ENCODE data around the gene CNDP2.

The CNDP2 gene

GRCh38 chr18:74517236-74517630 lies 21.1 kb downstream of the CNDP2 start:
- H3K27ac ChIP-seq = no peak overlapping the region
- TF ChIP-seq ZFX (IDR thresholded peaks at IDR 0.05; ENCODE audit: borderline replicate concordance) = no peak

DNA sequence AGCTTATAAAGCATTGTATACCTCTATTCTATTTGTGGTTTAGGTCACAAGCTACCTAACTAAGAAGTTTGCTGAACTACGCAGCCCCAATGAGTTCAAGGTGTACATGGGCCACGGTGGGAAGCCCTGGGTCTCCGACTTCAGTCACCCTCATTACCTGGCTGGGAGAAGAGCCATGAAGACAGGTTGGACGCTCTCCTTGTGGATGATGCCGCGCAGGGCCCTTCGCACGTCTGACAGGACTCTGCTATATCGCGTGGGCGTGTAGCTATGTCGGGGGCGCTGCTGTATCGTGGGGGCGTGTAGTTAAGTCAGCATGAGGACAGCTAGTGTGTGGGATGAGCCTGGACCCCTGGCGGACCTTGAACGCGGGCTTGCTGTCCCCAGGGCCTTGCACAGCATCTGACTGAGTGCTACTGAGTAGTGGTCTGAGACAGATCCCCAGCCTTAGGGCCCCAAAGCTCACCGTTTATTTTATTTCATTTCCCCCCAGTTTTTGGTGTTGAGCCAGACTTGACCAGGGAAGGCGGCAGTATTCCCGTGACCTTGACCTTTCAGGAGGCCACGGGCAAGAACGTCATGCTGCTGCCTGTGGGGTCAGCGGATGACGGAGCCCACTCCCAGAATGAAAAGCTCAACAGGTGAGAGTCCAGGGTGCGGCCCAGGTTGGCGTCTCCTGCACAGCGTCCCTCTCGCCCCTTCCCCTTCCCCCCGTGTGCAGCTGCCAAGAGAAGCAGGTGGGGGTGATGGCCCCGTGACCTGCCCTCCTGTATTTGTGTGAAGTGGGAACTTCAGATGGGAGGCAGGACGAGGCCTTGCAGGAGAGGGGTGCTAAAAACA lies 22.5 kb downstream of the CNDP2 start:
- TF ChIP-seq ZFX (IDR thresholded peaks at IDR 0.05; ENCODE audit: borderline replicate concordance) (no peak), CTCF (IDR thresholded peaks at IDR 0.05) (no peak)
- H3K27ac ChIP-seq = no peak overlapping the region

DNA sequence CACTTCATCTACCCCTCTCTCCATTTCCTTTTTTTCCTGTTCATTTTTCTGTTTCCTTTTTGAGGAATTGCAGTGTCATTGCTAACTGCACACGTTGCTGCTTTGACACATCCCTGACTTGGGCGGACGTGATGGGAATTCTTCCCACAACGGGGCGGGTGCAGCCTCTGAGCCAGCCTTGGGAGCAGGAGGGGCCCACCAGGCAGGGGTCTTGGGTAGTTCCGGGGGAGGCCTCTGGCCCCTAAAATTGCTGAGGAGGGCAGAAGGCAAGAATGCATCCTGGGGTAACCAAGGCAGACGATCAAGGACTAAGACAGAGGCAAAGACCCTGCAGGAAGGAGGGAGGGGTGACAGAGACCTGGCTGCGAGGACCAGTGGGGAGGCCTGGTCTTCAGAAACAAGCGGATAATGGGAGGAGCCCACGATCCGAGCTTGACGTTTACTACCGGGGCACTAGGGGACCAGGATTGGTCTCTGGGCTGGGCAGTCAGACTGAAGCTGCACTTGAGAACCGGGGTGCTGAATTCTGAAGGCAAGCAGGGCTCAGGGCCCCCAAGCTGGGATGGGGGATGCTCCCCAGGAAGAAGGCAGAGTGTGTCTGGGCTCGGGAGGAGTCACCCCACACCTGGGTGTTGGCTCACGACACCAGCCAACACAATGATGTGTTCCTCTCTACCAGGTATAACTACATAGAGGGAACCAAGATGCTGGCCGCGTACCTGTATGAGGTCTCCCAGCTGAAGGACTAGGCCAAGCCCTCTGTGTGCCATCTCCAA lies 23.3 kb downstream of the CNDP2 start:
- no peak overlapping the region for H3K27ac ChIP-seq
- TF ChIP-seq ZFX (IDR thresholded peaks at IDR 0.05; ENCODE audit: borderline replicate concordance) (no peak), CTCF (IDR thresholded peaks at IDR 0.05) (no peak)

DNA sequence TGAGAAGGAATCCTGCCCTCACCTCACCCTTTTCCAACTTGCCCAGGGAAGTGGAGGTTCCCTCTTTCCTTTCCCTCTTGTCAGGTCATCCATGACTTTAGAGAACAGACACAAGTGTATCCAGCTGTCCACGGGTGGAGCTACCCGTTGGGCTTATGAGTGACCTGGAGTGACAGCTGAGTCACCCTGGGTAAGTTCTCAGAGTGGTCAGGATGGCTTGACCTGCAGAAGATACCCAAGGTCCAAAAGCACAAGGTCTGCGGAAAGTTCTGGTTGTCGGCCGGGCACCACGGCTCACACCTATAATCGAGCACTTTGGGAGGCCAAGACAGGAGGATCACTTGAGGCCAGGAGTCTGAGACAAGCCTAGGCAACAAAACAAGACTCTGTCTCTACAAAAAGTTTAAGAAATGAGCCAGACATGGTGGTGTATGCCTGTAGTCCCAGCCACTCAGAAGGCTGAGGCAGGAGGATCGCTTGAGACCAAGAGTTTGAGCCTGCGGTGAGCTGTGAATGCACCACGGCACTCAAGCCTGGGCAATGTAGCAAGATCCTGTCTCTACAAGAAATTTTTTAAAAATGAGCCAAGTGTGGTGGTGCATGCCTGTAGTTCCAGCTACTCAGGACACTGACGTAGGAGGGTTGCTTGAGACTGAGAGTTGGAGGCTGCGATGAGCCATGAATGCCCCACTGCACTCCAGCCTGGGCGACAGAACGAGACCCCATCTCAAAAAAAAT lies 24.1 kb downstream of the CNDP2 start:
- TF ChIP-seq CTCF (IDR thresholded peaks at IDR 0.05) (no peak), ZFX (IDR thresholded peaks at IDR 0.05; ENCODE audit: borderline replicate concordance) (no peak)
- no peak overlapping the region for H3K27ac ChIP-seq

DNA sequence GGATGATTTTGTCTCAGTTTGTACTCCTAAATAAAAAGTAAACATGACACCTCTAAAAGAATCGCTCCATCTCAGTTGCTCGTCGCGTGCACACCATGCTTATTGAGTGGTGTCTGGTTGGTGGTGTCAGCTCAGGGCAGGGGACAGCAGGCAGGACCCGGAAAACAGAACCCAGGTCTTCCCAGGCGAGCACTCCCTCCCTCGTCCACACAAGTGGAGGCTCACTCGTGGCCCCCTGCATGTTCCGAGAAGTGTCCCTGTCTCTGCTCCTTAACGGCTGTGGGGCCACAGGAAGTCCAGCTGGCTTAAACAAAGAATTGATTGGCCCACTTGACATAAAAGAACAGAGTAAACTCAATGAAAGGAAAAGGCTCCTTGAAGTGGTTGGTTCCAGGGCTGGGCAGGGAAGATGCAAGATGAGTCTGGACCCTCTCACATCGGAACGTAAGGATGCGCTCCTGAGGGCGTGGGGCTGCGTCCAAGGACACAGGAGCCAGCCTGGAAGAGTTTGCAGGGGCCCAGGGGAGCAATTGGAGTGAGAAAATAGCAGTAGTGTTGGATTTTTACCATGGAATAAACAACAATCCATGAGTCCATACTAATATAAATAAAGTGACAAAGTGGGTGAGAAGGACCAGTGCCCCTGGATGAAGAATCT lies 25.0 kb downstream of the CNDP2 start:
- TF ChIP-seq CTCF (IDR thresholded peaks at IDR 0.05) (no peak), ZFX (IDR thresholded peaks at IDR 0.05; ENCODE audit: borderline replicate concordance) (no peak)

DNA sequence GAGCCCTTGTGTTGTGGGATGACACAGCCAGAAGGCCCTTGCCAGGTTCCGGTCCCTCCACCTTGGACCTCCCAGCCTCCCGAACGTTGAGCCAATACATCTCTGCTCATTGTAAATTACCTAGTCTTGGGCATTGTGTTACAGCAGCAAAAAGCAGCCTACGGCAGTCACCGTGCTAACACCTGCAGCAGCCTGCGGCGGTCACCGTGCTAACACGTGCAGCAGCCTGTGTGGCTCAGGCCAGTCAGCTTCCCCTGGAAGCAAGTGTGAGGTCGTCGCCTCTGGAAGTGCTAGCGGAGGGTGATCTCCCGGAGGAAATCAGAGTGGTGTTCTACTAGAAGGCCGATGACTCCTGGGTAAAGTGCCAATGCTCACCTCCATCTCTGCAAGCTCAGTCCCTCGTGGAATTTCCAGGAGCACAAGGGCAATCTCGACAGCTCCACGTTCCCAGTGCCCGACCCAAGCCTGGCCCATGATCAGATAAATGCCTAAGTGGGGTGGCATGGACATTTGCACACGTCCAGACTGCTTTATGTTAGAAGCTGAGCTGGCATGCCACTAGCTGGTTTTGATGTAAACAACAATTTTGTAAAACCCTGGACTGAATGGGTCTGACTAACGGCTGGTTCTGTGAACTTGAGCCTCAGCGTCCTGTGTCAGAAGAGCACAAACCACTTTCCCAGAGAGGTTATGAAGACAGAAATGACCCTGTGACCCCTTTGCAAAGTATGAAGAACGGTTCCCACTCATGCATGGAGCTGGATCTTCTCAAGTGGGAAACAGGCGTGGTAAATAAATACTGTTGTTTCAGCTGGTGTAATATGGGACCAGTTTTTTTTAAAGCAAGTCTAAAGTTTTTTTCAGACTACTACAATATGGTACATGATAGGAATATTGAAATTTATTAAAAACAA lies 26.7 kb downstream of the CNDP2 start:
- H3K27ac ChIP-seq = no peak overlapping the region
- TF ChIP-seq ZFX (IDR thresholded peaks at IDR 0.05; ENCODE audit: borderline replicate concordance) (no peak), CTCF (IDR thresholded peaks at IDR 0.05) (no peak)

More for the DNA sequence above, 25.0 kb downstream of the CNDP2 start:
- H3K27ac ChIP-seq = no peak overlapping the region

Measured in 22Rv1 (cell line).